ENCODE data around the gene RHOC. TPM values are rescaled to one million over a fixed set of nuclear protein-coding genes. Genes with fewer than 3 reads are reported as not detected.

RHOC gene
- total RNA-seq, 2 experiments from 2014 or later = 23.1 to 43.3 TPM

DNA sequence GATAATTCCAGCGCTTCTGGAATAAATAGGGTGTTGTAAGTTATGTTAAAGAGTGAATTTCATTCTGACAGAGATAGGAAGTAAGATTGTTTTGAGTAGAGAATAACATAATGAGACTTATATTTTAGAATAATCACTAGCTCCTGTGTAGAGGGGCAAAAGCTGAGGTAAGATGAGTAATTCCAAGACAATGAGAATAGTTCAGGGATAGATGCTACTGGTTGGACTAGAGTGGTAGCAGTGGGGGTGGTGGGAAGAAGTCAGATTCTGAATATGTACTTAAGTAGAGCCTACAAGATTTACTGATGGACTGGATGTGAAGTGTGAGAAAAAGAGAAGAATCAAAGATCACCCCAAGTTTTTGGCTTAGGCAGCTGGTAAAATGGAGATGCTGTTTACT, 55.7 kb downstream of the RHOC start:
- no peak overlapping the region for H2AFZ ChIP-seq (ENCODE audit: low read length)
- no peaks in the 10 kb centered on the region for H3K4me1 ChIP-seq (ENCODE audit: insufficient read depth, low read length, poor library complexity, severe bottlenecking)
- no peaks in the 10 kb centered on the region for H3K9me2 ChIP-seq (ENCODE audit: insufficient read depth, low read length)
- intact Hi-C loops (cut with micrococcal nuclease; ENCODE audit: unreplicated experiment) = no loop called here
- H3K36me3 ChIP-seq (ENCODE audit: insufficient read depth, low read length) = peaks cover 99% of the 10 kb centered on the region
- peaks cover 59% of the 10 kb centered on the region for H3K79me2 ChIP-seq (ENCODE audit: insufficient read depth, low read depth, low read length)
- H4K20me1 ChIP-seq (ENCODE audit: insufficient read depth, low read length) = no peaks in the 10 kb centered on the region
- TF ChIP-seq EZH2phosphoT487 (IDR thresholded peaks at IDR 0.05; ENCODE audit: borderline replicate concordance, low read depth, low read length) = no peak
- TF ChIP-seq CTCF (conservative IDR thresholded peaks at IDR 0.05; ENCODE audit: low read length) = no peak
- no peak overlapping the region for H3K4me2 ChIP-seq (ENCODE audit: low read length)
- ChIA-PET CTCF (ENCODE audit: unreplicated experiment) (no interaction called here), POLR2A (interaction anchor here (0.9 to 1.7 kb wide), 2 partner anchors 11 to 15 kb away, joined by 3 to 9 read pairs; no protein-coding TSS in a partner anchor)
- DNase-seq (ENCODE audit: low spot score) = no peak
- BruUV-seq (replicated peaks) = TSS peak; percentile 24
- H3K9me3 ChIP-seq (ENCODE audit: low read length) = peaks cover 5% of the 10 kb centered on the region; the same call in 1 of the 2 replicates
- H3K27ac ChIP-seq (ENCODE audit: low read depth, low read length, poor library complexity, severe bottlenecking) = no peak overlapping the region
- no peak overlapping the region for H3K4me3 ChIP-seq (ENCODE audit: low read depth, low read length, poor library complexity, severe bottlenecking)

Other genes starting within 250 kb of the RHOC start
- gene WNT2B, start 198.2 kb downstream of the RHOC start, total RNA-seq (2014; rRNA removed; shearing (Covaris generic)) = 0.32 and 0.39 TPM in 2 replicates
- 0.63 and 0.91 TPM in 2 replicates for gene WNT2B, start 198.2 kb downstream of the RHOC start, total RNA-seq (2022)
- gene ST7L, start 88.0 kb downstream of the RHOC start, total RNA-seq (2014; rRNA removed; shearing (Covaris generic)) = 17.3 and 20.2 TPM in 2 replicates
- gene ST7L, start 88.0 kb downstream of the RHOC start, total RNA-seq (2022) = 22.8 and 25.8 TPM in 2 replicates
- gene CAPZA1, start 87.3 kb downstream of the RHOC start, total RNA-seq (2014; rRNA removed; shearing (Covaris generic)) = 234 and 274 TPM in 2 replicates
- 234 and 246 TPM in 2 replicates for gene CAPZA1, start 87.3 kb downstream of the RHOC start, total RNA-seq (2022)
- 24.4 and 28.2 TPM in 2 replicates for gene MOV10, start 32.5 kb downstream of the RHOC start, total RNA-seq (2014; rRNA removed; shearing (Covaris generic))
- gene MOV10, start 32.5 kb downstream of the RHOC start, total RNA-seq (2022) = 30.4 and 32.4 TPM in 2 replicates
- gene PPM1J, start 8.2 kb upstream of the RHOC start, total RNA-seq (2014; rRNA removed; shearing (Covaris generic)) = 1.4 and 1.5 TPM in 2 replicates
- 3.7 and 4.2 TPM in 2 replicates for gene PPM1J, start 8.2 kb upstream of the RHOC start, total RNA-seq (2022)
- 50.9 and 56.1 TPM in 2 replicates for gene SLC16A1, start 249.1 kb upstream of the RHOC start, total RNA-seq (2014; rRNA removed; shearing (Covaris generic))
- gene SLC16A1, start 249.1 kb upstream of the RHOC start, total RNA-seq (2022) = 60.3 and 67.8 TPM in 2 replicates

All from OCI-LY7 (cell line).